Aorta (tissue), 5 donors: ENCODE results near the gene CDH16. TPM values are rescaled to one million over a fixed set of nuclear protein-coding genes. Genes with fewer than 3 reads are reported as not detected.

Experiments used
- ATAC-seq: fragments of 200-7000 bp; cut with Tn5 transposase; one replicate; pipeline ENCODE4 v1.9.1; 2022; ENCODE audit warnings: moderate library complexity; ENCODE audit not compliant: low FRiP score
- DNase-seq, 2 donors: peaks; one replicate each; pipeline ENCODE4 v3.0.0-alpha.2; 2020
- H3K27ac ChIP-seq, 2 donors: one replicate each; pipeline ENCODE4 v1.5.1; 2013; ENCODE audit warnings: low read length in 2 of 2, mild to moderate bottlenecking in 2 of 2, moderate library complexity in 2 of 2, control low read depth in 1 of 2, inconsistent platforms in 1 of 2, low read depth in 1 of 2
- H3K27me3 ChIP-seq, 2 donors: one replicate each; pipeline ENCODE4 v1.6.1; 2013; ENCODE audit warnings: control low read depth in 1 of 2, low read length in 1 of 2, mild to moderate bottlenecking in 1 of 2, moderate library complexity in 1 of 2; ENCODE audit not compliant: insufficient read depth in 2 of 2, control insufficient read depth in 1 of 2
- H3K36me3 ChIP-seq, 2 donors: one replicate each; pipeline ENCODE4 v1.6.1; 2013; ENCODE audit warnings: control low read depth in 1 of 2, low read length in 1 of 2, mild to moderate bottlenecking in 1 of 2; ENCODE audit not compliant: insufficient read depth in 2 of 2, control insufficient read depth in 1 of 2
- H3K4me1 ChIP-seq, 2 donors: one replicate each; pipeline ENCODE4 v1.6.1; 2013; ENCODE audit warnings: low read length in 2 of 2, control low read depth in 1 of 2, mild to moderate bottlenecking in 1 of 2, moderate library complexity in 1 of 2; ENCODE audit not compliant: insufficient read depth in 2 of 2, control insufficient read depth in 1 of 2
- H3K4me3 ChIP-seq, 2 donors: one replicate each; pipeline ENCODE4 v1.5.1; 2013; ENCODE audit warnings: low read length in 2 of 2, control low read depth in 1 of 2, mild to moderate bottlenecking in 1 of 2
- H3K9me3 ChIP-seq: one replicate; pipeline ENCODE4 v1.6.1; 2013; ENCODE audit warnings: mild to moderate bottlenecking, low read length; ENCODE audit not compliant: control insufficient read depth
- WGBS, 2 donors: extraction: QIAGEN DNeasy Blood & Tissue Kit; methylation state at CpG; one replicate each; pipeline ENCODE4 v1.1.7; 2013; 5-methylcytosine and 5-hydroxymethylcytosine counted together
- intact Hi-C, 2 donors: fragments of 100-400 bp; cut with DNase I; formaldehyde crosslinking; loops; one replicate each; pipeline versions ENCODE4 v1.14.2 to v1.15.0; 2022
- polyA plus RNA-seq, 2 donors: library from polyadenylated mRNA; stranded (reverse); fragments of 200-250 nt; gene quantifications; one replicate each; pipeline ENCODE4 v1.2.3, GENCODE V29; 2013
- total RNA-seq, 2 donors: library from RNA; stranded (reverse); fragmentation: NEBNext Ultra II Directional; extraction: Animal tissue kit (Norgen Biotek cat#: 25700); gene quantifications; one replicate each; pipeline ENCODE4 v1.2.1, GENCODE V29; 2021
- donor health status: healthy with polysubstance abuse.
- donor health status: Bipolar disorder and iron deficiency.
- donor health status: DM: no; HTN: no; CAD: no.
- donor health status: DM: no; HTN: no; CAD: no.
- donor health status: DM: yes; HTN: yes; CAD: no.

CDH16 gene
- total and polyA plus RNA-seq, 4 donors, result 0.18 TPM; not detected in 3

GRCh38 chr16:66920924-66921680, 2.4 kb upstream of the CDH16 start:
- Histone ChIP-seq H3K27me3 (no peaks in the 10 kb centered on the region), H3K4me3 (no peak overlapping the region), H3K27ac (no peak overlapping the region), H3K4me1 (no peaks in the 10 kb centered on the region), H3K9me3 (no peaks in the 10 kb centered on the region), H3K36me3 (no peaks in the 10 kb centered on the region)
- ATAC-seq, result no peak
- WGBS, 2 donors, result 85 to 86% methylated on average over 9 of the region's 9 CpGs
- intact Hi-C loops, result no loop called here
- DNase-seq, result no peak

DNA sequence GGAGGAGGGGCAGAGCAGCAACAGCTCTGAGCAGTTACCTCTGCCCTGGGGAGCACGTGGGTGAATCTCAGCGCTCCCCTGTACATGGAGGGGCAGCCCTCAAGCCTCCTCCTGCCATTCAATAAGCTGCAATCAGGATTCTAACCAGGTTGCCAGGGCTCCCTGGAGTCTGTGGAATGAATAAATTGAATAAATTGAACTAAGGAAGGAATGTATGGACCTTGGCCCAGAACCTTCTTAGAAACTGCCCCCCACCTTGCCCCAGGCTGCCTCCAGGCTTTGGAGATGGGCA, 1.6 kb upstream of the CDH16 start:
- Histone ChIP-seq H3K36me3 (no peaks in the 10 kb centered on the region), H3K27me3 (no peaks in the 10 kb centered on the region), H3K9me3 (no peaks in the 10 kb centered on the region), H3K4me1 (no peaks in the 10 kb centered on the region), H3K27ac (no peak overlapping the region), H3K4me3 (no peak overlapping the region)
- 66 to 86% methylated on average over 2 of the region's 2 CpGs for WGBS, 2 donors
- ATAC-seq, result no peak
- intact Hi-C loops, result no loop called here
- DNase-seq, result no peak

DNA sequence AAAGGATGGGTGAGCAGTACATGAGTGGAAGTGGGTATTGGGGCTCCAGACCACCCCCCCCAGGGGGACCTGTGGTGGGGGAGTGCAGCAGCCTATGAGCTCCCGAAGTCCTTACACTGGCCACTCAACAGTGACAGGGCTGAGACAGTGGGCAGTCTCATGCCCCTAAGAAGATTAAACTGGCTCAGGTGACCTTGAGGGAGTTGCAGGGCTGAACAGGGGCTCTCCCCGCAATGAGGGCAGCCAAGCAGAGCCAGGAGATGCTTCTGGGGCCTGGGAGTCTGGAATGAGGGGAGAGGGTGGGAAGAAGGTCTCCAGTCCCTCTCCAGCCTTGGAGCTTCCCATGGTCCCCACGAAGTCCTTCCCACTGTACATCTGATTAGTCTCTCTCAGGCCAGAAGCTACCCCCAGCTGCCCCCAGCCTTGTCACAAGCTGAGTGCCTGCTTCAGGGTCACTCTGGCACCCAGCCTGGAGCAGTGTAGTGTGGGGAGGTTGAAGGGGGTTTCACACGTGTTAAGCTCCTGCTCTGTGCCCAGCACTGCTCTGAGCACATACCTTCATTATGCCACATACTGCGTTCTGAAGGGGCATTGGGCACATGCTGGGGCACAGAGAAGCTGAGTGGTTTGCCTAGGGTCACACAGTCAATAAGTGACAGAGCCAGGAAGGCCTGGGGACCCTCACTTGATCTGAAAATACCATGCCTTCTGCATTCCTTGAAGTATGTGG, 1.0 kb upstream of the CDH16 start:
- H3K4me1 ChIP-seq, result no peaks in the 10 kb centered on the region
- WGBS, 2 donors, result 85% methylated on average over 5 of the region's 5 CpGs

GRCh38 chr16:66918355-66918754, 330 bp downstream of the CDH16 start:
- intact Hi-C loops, result no loop called here
- no peak overlapping the region for H3K27ac ChIP-seq
- no peak overlapping the region for H3K4me3 ChIP-seq
- no peaks in the 10 kb centered on the region for H3K4me1 ChIP-seq
- H3K9me3 ChIP-seq, result no peaks in the 10 kb centered on the region
- no peak for DNase-seq
- ATAC-seq, result no peak
- no peaks in the 10 kb centered on the region for H3K36me3 ChIP-seq
- WGBS, 2 donors, result 95 to 96% methylated on average over 6 of the region's 6 CpGs
- H3K27me3 ChIP-seq, result no peaks in the 10 kb centered on the region

More for the DNA sequence above, 1.0 kb upstream of the CDH16 start:
- no peaks in the 10 kb centered on the region for H3K27me3 ChIP-seq
- intact Hi-C loops, result no loop called here
- H3K9me3 ChIP-seq, result no peaks in the 10 kb centered on the region
- no peak overlapping the region for H3K27ac ChIP-seq
- no peak for ATAC-seq
- no peak for DNase-seq
- H3K4me3 ChIP-seq, result no peak overlapping the region
- no peaks in the 10 kb centered on the region for H3K36me3 ChIP-seq

- 95% methylated on average over 9 of the region's 9 CpGs for WGBS, 2 donors
- intact Hi-C loops, result no loop called here
Observed at GRCh38 chr16:66917741-66918140, 944 bp downstream of the CDH16 start.

DNA sequence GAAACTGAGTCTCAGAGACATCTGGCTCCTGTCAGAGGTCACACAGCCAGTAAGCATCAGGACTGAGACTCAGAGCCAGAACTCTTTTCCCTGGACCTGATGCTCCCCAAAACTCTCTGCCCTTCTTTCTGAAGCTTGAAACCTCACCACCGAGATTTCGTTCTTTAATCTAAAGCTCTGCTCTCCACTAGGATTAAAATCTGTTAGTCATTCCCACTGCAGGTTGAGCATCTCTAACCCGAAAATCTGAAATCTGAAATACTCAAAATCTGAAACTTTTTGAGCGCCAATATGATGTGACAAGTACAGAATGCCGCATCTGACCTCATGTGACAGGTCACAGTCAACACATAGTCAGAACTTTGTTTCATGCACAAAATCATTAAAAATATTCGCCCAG, 2.2 kb downstream of the CDH16 start:
- intact Hi-C loops, result no loop called here
- 90 to 95% methylated on average over 6 of the region's 6 CpGs for WGBS, 2 donors
- ATAC-seq, result no peak
- Histone ChIP-seq H3K4me3 (no peak overlapping the region), H3K9me3 (no peaks in the 10 kb centered on the region), H3K36me3 (no peaks in the 10 kb centered on the region), H3K27me3 (no peaks in the 10 kb centered on the region), H3K27ac (no peak overlapping the region), H3K4me1 (no peaks in the 10 kb centered on the region)
- no peak for DNase-seq

More at GRCh38 chr16:66917741-66918140, 944 bp downstream of the CDH16 start:
- Histone ChIP-seq H3K4me1 (no peaks in the 10 kb centered on the region), H3K27me3 (no peaks in the 10 kb centered on the region), H3K36me3 (no peaks in the 10 kb centered on the region), H3K9me3 (no peaks in the 10 kb centered on the region), H3K4me3 (no peak overlapping the region), H3K27ac (no peak overlapping the region)
- DNase-seq (no peak), ATAC-seq (no peak)

DNA sequence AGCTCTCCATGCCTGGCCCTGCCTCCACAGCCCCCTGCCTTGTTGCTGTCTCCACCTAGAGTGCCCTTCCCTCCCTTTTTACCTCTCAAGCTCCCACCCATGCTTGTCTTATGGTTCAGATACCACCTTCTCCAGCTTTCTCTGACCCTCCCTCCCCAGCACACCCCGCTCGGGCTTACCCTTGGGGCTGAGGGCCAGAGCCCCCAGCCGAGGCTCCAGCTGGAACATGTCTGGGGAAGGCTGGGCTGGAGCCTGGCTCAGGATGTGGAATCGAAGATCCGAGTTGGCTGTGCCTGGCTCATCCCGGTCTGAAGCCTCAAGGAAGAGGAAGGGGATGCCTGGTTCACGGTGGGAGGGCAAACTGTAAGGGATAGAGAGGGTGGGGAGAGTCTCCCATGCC, 3.6 kb downstream of the CDH16 start:
- intact Hi-C loops, result no loop called here
- H3K4me1 ChIP-seq, result no peaks in the 10 kb centered on the region
- no peaks in the 10 kb centered on the region for H3K36me3 ChIP-seq
- no peak overlapping the region for H3K27ac ChIP-seq
- 92% methylated on average over 7 of the region's 7 CpGs for WGBS, 2 donors
- no peaks in the 10 kb centered on the region for H3K27me3 ChIP-seq
- H3K4me3 ChIP-seq, result no peak overlapping the region
- no peaks in the 10 kb centered on the region for H3K9me3 ChIP-seq
- DNase-seq, result no peak
- no peak for ATAC-seq

GRCh38 chr16:66914541-66914940, 4.1 kb downstream of the CDH16 start:
- intact Hi-C loops, result no loop called here
- WGBS, 2 donors, result 96 to 99% methylated on average over 7 of the region's 7 CpGs
- Histone ChIP-seq H3K27ac (no peak overlapping the region), H3K4me3 (no peak overlapping the region), H3K27me3 (no peaks in the 10 kb centered on the region), H3K9me3 (no peaks in the 10 kb centered on the region), H3K4me1 (no peaks in the 10 kb centered on the region), H3K36me3 (no peaks in the 10 kb centered on the region)
- no peak for DNase-seq
- ATAC-seq, result no peak

GRCh38 chr16:66913711-66914110, 5.0 kb downstream of the CDH16 start:
- no peak overlapping the region for H3K4me3 ChIP-seq
- H3K36me3 ChIP-seq, result no peaks in the 10 kb centered on the region
- no peaks in the 10 kb centered on the region for H3K9me3 ChIP-seq
- H3K27me3 ChIP-seq, result no peaks in the 10 kb centered on the region
- WGBS, 2 donors, result 78 to 89% methylated on average over 4 of the region's 4 CpGs
- DNase-seq (no peak), ATAC-seq (no peak)
- no peak overlapping the region for H3K27ac ChIP-seq
- intact Hi-C loops, result no loop called here
- H3K4me1 ChIP-seq, result no peaks in the 10 kb centered on the region
